IMR-90 (cell line): Measurements from ENCODE around the gene ATP5MC3.

Source experiments
- RAD21 ChIP-seq: IDR thresholded peaks from 2 replicates; pipeline ENCODE4 v1.6.1; 2012; ENCODE audit warnings: low read length, improper control_type of control experiment
- SMC3 ChIP-seq: fragments of 150-350 bp; IDR thresholded peaks from 2 replicates; pipeline ENCODE4 v1.6.1; 2016; ENCODE audit warnings: low read depth, mild to moderate bottlenecking, antibody characterized with exemption, low read length, moderate library complexity
- TF ChIP-seq, protein P1 (sequence below): conservative IDR thresholded peaks from 2 replicates; pipeline ENCODE4 v1.5.1; 2012; ENCODE audit warnings: mild to moderate bottlenecking, low read depth, low read length, improper control_type of control experiment

DNA sequence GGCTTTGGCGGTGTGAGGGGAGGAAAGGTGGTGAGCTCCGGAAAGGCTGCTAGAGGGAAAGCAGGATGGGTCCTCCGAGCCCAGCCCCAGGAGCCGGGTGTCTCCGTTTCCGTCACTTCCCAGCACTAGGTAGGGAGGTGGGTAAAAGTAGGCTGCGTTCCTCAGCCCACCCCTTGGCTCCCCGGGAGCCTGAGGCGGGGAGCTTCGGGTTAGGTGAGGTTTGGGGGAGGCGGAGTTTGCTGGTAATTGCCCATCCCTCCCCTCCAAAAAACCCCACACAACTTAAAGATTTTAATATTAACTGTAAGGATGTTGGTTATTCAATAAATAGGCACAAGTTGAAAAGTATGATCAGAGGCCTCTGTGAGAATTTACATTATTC lies 13.0 kb downstream of the ATP5MC3 start:
- TF ChIP-seq, protein P1, sequence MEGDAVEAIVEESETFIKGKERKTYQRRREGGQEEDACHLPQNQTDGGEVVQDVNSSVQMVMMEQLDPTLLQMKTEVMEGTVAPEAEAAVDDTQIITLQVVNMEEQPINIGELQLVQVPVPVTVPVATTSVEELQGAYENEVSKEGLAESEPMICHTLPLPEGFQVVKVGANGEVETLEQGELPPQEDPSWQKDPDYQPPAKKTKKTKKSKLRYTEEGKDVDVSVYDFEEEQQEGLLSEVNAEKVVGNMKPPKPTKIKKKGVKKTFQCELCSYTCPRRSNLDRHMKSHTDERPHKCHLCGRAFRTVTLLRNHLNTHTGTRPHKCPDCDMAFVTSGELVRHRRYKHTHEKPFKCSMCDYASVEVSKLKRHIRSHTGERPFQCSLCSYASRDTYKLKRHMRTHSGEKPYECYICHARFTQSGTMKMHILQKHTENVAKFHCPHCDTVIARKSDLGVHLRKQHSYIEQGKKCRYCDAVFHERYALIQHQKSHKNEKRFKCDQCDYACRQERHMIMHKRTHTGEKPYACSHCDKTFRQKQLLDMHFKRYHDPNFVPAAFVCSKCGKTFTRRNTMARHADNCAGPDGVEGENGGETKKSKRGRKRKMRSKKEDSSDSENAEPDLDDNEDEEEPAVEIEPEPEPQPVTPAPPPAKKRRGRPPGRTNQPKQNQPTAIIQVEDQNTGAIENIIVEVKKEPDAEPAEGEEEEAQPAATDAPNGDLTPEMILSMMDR, result no peak
- TF ChIP-seq RAD21, result no peak
- no peak for TF ChIP-seq SMC3
